H1 (cell line): Measurements from ENCODE around the gene ITGB7. TPM values are rescaled to one million over a fixed set of nuclear protein-coding genes. Genes with fewer than 3 reads are reported as not detected.

ENCODE experiments used
- polyA plus RNA-seq, 7 experiments: library from polyadenylated mRNA; depleted of rRNA in 3 of 7; stranded (reverse) in 5 of 7; unstranded in 2 of 7; fragments of >200 nt in 5 of 7; fragments of 200-250 nt in 2 of 7; gene quantifications; 1 replicate in 5 of 7; 2 replicates in 1 of 7; 4 replicates in 1 of 7; pipeline versions ENCODE4 v1.2.1 to v1.2.3, GENCODE V29; 2011 to 2013; ENCODE audit warnings: missing spikeins in 2 of 7, mixed read lengths in 2 of 7
- total RNA-seq: library from RNA; stranded (reverse); fragmentation: NEBNext Ultra II Directional; extraction: Animal tissue kit (Norgen Biotek cat#: 25700); gene quantifications from 2 replicates; pipeline ENCODE4 v1.2.1, GENCODE V29; 2021
- TF ChIP-seq, protein P1 (sequence below), 3 experiments: IDR thresholded peaks; 1 replicate in 2 of 3; 2 replicates in 1 of 3; pipeline versions ENCODE4 v1.5.1 to v1.6.1; 2011; ENCODE audit warnings: low read length in 3 of 3, mild to moderate bottlenecking in 3 of 3, inconsistent platforms in 2 of 3, low read depth in 1 of 3, moderate library complexity in 1 of 3; ENCODE audit not compliant: insufficient read depth in 1 of 3; ENCODE audit errors: control extremely low read depth in 1 of 3

ITGB7 gene
- total and polyA plus RNA-seq, 2 of the 8 experiments (the other 6 are each of a cell fraction or from before 2014, with no cell fraction given), result 0.35 to 0.54 TPM

GRCh38 chr12:53151039-53151438 is 56.0 kb downstream of the ITGB7 start (continued):
- TF ChIP-seq, protein P1, sequence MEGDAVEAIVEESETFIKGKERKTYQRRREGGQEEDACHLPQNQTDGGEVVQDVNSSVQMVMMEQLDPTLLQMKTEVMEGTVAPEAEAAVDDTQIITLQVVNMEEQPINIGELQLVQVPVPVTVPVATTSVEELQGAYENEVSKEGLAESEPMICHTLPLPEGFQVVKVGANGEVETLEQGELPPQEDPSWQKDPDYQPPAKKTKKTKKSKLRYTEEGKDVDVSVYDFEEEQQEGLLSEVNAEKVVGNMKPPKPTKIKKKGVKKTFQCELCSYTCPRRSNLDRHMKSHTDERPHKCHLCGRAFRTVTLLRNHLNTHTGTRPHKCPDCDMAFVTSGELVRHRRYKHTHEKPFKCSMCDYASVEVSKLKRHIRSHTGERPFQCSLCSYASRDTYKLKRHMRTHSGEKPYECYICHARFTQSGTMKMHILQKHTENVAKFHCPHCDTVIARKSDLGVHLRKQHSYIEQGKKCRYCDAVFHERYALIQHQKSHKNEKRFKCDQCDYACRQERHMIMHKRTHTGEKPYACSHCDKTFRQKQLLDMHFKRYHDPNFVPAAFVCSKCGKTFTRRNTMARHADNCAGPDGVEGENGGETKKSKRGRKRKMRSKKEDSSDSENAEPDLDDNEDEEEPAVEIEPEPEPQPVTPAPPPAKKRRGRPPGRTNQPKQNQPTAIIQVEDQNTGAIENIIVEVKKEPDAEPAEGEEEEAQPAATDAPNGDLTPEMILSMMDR (IDR thresholded peaks at IDR 0.05; ENCODE audit: control extremely low read depth in 1 of 3, insufficient read depth in 1 of 3, low read depth in 1 of 3, low read length in 3 of 3), result no peak
